Subcutaneous abdominal adipose tissue (tissue), 5 donors: ENCODE results near the gene ORM2.
"Not testable (repeated sequence)": the region's sequence is repeated elsewhere in the genome, so short reads cannot be mapped to it uniquely, and the experiment has no call there.

Experiments used
- H3K27ac ChIP-seq: one replicate; pipeline ENCODE4 v1.7.0; 2013; ENCODE audit warnings: low read depth, mild to moderate bottlenecking, inconsistent platforms, low read length, moderate library complexity
- H3K27me3 ChIP-seq, 5 donors: one replicate each; pipeline ENCODE4 v1.7.0; 2013; ENCODE audit warnings: low read length in 5 of 5, inconsistent platforms in 1 of 5; ENCODE audit not compliant: control insufficient read depth in 5 of 5, insufficient read depth in 4 of 5
- H3K36me3 ChIP-seq, 5 donors: one replicate each; pipeline ENCODE4 v1.7.0; 2013; ENCODE audit warnings: low read length in 5 of 5; ENCODE audit not compliant: control insufficient read depth in 5 of 5, insufficient read depth in 5 of 5
- H3K4me1 ChIP-seq, 5 donors: one replicate each; pipeline ENCODE4 v1.7.0; 2013; ENCODE audit warnings: low read length in 5 of 5, mild to moderate bottlenecking in 3 of 5, moderate library complexity in 1 of 5; ENCODE audit not compliant: control insufficient read depth in 5 of 5, insufficient read depth in 5 of 5
- H3K4me3 ChIP-seq, 5 donors: one replicate each; pipeline ENCODE4 v1.7.0; 2013; ENCODE audit warnings: low read length in 5 of 5, low read depth in 1 of 5
- H3K9ac ChIP-seq, 5 donors: one replicate each; pipeline ENCODE4 v1.7.0; 2013; ENCODE audit warnings: low read length in 5 of 5, mild to moderate bottlenecking in 4 of 5, moderate library complexity in 3 of 5
- H3K9me3 ChIP-seq, 5 donors: one replicate each; pipeline ENCODE4 v1.7.0; 2013; ENCODE audit warnings: low read length in 5 of 5; ENCODE audit not compliant: control insufficient read depth in 5 of 5
- donor health status: healthy.
- donor health status: healthy.
- donor health status: healthy.
- donor health status: healthy.
- donor health status: healthy.

Gene ORM2

GRCh38 chr9:114321759-114322158 is 7.9 kb upstream of the ORM2 start:
- no peak overlapping the region for H3K27ac ChIP-seq
- H3K27me3 ChIP-seq, result no peaks in the 10 kb centered on the region
- H3K4me1 ChIP-seq, result peaks cover 0 to 4% (median 0%) of the 10 kb centered on the region in 5 donors
- H3K9ac ChIP-seq, result no peak overlapping the region
- H3K36me3 ChIP-seq, result no peaks in the 10 kb centered on the region
- no peaks in the 10 kb centered on the region for H3K9me3 ChIP-seq
- H3K4me3 ChIP-seq, result no peak overlapping the region

DNA sequence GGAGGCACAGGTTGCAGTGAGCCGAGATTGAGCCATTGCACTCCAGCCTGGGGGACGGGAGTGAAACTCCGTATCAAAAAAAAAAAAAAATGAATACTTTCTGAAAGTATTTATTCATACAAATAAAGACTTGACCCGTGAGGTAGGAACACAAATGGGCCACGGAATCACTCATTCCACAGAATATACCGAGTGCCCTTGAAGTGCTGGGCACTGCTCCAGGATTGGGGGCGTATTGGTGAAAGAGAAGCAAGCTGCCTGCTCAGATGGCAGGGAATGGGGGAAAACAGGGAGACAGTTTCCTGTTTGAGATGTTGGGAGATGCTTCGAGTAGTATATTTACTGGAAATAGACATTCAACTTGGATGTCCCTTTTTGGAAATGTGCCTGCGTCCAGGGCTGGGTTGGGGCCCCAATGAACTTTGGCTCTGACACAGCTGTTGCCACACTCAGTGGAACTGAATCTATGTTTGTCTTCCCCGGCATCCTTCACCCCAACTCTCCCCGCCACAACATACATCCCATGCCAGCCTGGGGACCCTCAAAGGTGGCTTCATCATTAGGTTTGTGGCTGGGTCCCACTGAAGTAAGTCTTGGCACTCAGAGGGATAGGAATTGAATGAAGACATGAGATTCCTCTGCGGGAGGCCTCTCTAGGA is 7.4 kb upstream of the ORM2 start:
- H3K27me3 ChIP-seq, H3K4me3 ChIP-seq, H3K9ac ChIP-seq, H3K36me3 ChIP-seq, H3K9me3 ChIP-seq, H3K4me1 ChIP-seq, H3K27ac ChIP-seq: not testable (repeated sequence)

DNA sequence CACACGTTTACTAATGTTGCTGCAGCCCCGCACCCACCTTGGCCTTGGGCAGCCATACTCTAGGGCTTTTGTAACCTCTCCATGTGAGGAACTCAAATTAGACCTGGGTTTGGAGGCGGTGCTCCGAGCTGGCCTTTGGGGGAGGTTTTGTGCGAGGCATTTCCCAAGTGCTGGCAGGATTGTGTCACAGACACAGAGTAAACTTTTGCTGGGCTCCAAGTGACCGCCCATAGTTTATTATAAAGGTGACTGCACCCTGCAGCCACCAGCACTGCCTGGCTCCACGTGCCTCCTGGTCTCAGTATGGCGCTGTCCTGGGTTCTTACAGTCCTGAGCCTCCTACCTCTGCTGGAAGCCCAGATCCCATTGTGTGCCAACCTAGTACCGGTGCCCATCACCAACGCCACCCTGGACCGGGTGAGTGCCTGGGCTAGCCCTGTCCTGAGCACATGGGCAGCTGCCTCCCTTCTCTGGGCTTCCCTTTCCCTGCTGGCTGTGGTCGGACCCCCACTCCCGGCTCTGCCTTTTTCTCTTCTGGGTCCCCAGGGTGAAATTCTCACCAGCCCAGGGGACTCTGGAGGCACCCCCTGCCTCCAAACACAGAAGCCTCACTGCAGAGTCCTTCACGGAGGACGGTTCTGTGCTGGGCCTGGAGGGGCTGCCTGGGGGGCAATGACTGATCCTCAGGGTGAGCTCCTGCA is 6.7 kb upstream of the ORM2 start, which contains the start of gene ORM1:
Gene ORM1 (plus strand): TSS at position 268 of the 701 bp plus-strand sequence. CDS start 36 bp downstream, at position 304.
- not testable (repeated sequence) for H3K4me3 ChIP-seq, H3K4me1 ChIP-seq, H3K27me3 ChIP-seq, H3K36me3 ChIP-seq, H3K27ac ChIP-seq, H3K9ac ChIP-seq, H3K9me3 ChIP-seq

DNA sequence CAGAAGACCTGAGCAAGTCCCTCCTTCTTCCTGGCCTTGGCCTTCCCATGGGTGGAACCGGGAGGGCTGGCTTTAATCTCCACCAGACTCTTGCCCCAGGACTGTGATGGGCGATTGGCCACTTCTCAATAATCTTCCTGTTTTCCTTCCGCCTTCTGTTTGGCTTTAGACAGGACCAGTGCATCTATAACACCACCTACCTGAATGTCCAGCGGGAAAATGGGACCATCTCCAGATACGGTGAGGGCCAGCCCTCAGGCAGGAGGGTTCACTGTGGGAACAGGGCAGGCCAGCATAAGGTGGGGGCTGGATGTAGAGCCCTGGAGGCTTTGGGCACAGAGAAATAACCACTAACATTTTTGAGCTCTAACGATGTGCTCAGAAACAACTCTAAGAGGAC is 5.8 kb upstream of the ORM2 start:
- H3K9me3 ChIP-seq, H3K27ac ChIP-seq, H3K4me1 ChIP-seq, H3K9ac ChIP-seq, H3K4me3 ChIP-seq, H3K36me3 ChIP-seq, H3K27me3 ChIP-seq: not testable (repeated sequence)

- Histone ChIP-seq H3K4me1 (peaks cover 0 to 2% (median 0%) of the 10 kb centered on the region in 5 donors), H3K9me3 (no peaks in the 10 kb centered on the region), H3K4me3 (no peak overlapping the region), H3K27ac (no peak overlapping the region), H3K27me3 (no peaks in the 10 kb centered on the region), H3K9ac (no peak overlapping the region), H3K36me3 (no peaks in the 10 kb centered on the region)
These were observed 5.2 kb upstream of the ORM2 start for GRCh38 chr9:114324492-114324891.

- H3K9me3 ChIP-seq, H3K27ac ChIP-seq, H3K4me3 ChIP-seq, H3K27me3 ChIP-seq, H3K9ac ChIP-seq, H3K4me1 ChIP-seq, H3K36me3 ChIP-seq: not testable (repeated sequence)
These were observed 4.7 kb upstream of the ORM2 start for GRCh38 chr9:114324965-114325364.

GRCh38 chr9:114325684-114326254 is 3.9 kb upstream of the ORM2 start:
- not testable (repeated sequence) for H3K27me3 ChIP-seq, H3K27ac ChIP-seq, H3K4me1 ChIP-seq, H3K36me3 ChIP-seq, H3K9ac ChIP-seq, H3K9me3 ChIP-seq, H3K4me3 ChIP-seq

DNA sequence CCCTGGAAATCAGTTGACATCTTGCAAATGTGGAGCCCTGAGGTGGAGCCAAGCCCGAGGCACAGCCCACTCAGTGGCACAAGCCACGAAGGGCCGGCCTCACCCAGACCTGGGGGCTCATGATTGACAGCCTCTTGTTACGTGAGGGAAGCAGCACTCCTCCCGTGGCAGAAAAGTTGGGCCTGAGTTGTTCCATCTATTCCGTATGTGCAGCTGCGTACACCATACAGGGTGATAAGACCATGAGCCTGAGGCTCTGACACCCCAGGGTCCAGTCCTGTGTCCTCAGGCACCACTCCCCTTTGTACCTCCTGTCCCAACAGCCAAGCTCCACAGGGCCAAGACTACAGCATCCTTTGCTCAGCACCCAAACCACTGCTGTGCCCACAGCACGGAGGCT is 1.9 kb upstream of the ORM2 start:
- no peaks in the 10 kb centered on the region for H3K9me3 ChIP-seq

GRCh38 chr9:114328357-114328820 is 1.3 kb upstream of the ORM2 start:
- H3K4me3 ChIP-seq, H3K27ac ChIP-seq, H3K36me3 ChIP-seq, H3K27me3 ChIP-seq, H3K9ac ChIP-seq, H3K4me1 ChIP-seq, H3K9me3 ChIP-seq: not testable (repeated sequence)

More for the DNA sequence above, 1.9 kb upstream of the ORM2 start:
- Histone ChIP-seq H3K4me1 (peaks cover 0 to 2% (median 0%) of the 10 kb centered on the region in 5 donors), H3K27ac (no peak overlapping the region), H3K4me3 (no peak overlapping the region), H3K9ac (no peak overlapping the region), H3K27me3 (no peaks in the 10 kb centered on the region), H3K36me3 (no peaks in the 10 kb centered on the region)

DNA sequence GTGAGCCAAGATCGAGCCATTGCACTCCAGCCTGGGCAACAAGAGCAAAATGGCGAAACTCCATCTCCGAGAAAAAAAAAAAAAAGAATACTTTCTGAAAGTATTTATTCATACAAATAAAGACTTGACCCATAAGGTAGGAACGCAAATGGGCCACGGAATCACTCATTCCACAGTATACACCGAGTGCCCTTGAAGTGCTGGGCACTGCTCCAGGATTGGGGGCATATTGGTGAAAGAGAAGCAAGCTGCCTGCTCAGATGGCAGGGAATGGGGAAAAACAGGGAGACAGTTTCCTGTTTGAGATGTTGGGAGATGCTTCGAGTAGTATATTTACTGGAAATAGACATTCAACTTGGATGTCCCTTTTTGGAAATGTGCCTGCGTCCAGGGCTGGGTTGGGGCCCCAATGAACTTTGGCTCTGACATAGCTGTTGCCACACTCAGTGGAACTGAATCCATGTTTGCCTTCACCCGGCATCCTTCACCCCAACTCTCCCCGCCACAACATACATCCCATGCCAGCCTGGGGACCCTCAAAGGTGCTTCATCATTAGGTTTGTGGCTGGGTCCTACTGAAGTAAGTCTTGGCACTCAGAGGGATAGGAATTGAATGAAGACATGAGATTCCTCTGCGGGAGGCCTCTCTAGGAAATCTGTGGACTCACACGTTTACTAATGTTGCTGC is 588 bp upstream of the ORM2 start:
- not testable (repeated sequence) for H3K4me3 ChIP-seq, H3K4me1 ChIP-seq, H3K9ac ChIP-seq, H3K36me3 ChIP-seq, H3K9me3 ChIP-seq, H3K27ac ChIP-seq, H3K27me3 ChIP-seq
